Globus pallidus (tissue), 1 donor: ENCODE measurements around the gene USH2A.
"Not testable (repeated sequence)": the region's sequence is repeated elsewhere in the genome, so short reads cannot be mapped to it uniquely, and the experiment has no call there.

Source experiments
- DNase-seq: peaks from one replicate; pipeline ENCODE4 v3.0.0-alpha.2; 2015; ENCODE audit warnings: low spot score

Gene USH2A

DNA sequence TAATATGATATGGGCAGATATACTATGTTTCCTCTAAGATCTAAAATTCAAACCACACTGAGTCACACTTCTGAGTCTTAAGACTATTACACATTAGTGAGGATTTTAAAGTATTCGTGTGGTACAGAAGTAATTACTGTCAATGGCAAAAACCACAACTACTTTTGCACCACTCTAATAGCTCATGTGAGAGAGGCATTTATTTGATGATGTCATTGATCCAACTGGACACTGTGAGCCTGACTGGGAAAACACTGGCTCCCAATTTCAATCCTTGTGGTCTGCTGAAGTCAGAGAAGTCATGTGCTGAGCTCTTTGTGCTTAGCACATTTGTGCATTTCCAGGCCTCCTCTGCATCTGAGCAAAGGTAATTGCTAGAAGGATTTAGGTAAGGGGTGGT, 377.8 kb downstream of the USH2A start:
- DNase-seq: no peak

DNA sequence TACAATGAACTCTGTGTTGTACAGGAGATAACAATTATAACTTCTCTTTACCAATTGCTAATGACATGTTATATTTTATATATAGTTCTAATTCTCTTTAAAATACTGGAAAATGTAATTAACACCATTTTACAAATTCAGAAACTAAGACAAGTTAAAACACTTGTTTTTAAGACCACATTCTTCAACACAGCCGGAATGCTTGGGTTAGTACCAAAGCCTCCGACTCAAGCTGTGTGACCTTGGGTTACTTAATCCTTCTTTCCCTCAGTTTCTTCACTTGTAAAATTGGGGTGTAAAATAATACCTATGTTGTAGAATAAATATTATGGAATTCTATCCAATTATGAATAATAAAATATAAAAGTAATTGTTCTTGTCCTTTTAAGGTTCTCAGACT, 378.7 kb downstream of the USH2A start:
- no peak for DNase-seq

- DNase-seq: no peak
These were observed 388.7 kb downstream of the USH2A start for GRCh38 chr1:216034506-216034905.

- DNase-seq: no peak
These were observed 390.2 kb downstream of the USH2A start for GRCh38 chr1:216032961-216033614.

GRCh38 chr1:216032284-216032683, 391.0 kb downstream of the USH2A start:
- no peak for DNase-seq

DNA sequence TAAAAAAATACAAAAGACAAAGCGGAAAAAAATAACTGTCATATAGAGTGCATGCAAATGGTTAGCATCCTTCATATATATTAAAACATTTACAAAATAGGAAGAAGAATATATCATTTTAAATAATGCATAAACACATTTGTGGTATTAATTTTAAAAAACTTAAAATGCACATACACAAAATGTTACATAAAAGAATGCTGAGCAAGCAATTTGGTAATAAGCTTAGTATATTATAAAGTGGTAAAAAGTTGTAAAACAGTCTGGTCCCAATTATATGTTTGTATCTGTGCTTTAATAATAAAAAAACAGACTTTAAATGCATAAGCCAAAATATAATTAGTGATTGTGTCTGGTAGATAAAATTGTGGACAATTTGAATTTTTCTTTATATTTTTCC, 394.6 kb downstream of the USH2A start:
- no peak for DNase-seq

GRCh38 chr1:216024546-216024945, 398.7 kb downstream of the USH2A start:
- no peak for DNase-seq

GRCh38 chr1:216020743-216021345, 402.4 kb downstream of the USH2A start:
- no peak for DNase-seq

DNA sequence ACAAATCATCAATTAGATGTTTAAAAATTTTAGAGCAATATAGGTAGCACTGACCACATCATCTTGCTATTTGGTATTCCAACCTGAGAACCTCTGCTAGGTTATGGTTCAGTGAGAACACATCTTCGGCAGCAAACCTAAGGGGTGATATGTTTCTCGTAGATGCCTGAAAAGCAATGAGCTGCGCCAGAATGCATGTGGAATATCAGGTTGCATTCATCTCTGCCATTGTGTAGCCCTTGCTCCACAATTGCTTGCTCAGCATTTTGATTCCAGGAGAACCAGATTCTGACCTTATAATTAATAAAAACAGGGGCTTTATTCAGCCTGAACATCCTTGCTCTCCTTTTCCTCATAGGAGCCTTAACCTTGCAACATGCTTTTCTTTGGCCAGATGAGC, 408.1 kb downstream of the USH2A start:
- DNase-seq: no peak

DNA sequence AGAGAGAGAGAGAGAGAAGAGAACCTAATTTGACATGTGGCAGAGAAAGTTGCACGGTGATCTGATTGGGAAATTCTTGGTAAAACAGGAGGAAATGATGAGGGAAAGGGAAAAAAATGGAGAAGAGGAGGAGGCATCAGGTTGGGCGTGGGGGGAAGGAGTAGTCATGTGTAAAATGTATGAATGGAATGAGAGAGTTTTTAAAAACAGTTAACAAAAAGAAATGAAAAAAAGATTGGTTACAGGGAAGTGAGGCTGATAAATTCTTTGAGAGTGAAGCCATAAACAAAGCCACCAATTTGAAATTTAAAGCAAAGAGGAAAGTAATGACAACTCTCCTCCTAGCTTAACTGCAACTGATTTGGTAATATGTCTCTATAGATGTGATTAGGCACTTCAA, 409.2 kb downstream of the USH2A start:
- no peak for DNase-seq

DNA sequence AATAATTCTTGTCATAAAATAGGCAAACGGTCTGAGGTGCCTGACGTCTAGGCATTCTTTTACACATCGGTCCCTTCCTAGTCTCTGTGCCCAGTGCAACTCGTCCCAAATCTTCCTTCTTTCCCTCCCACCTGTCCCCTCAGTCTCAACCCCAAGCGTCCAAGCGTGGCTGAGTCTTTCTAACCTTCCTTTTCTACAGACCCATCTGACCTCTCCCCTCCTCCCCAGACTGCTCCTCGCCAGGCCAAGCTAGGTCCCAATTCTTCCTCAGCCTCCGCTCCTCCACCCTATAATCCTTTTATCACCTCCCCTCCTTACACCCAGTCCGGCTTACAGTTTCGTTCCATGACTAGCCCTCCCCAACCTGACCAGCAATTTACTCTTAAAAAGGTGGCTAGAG, 413.8 kb downstream of the USH2A start:
- DNase-seq: not testable (repeated sequence)

GRCh38 chr1:216005916-216006315, 417.3 kb downstream of the USH2A start:
- no peak for DNase-seq

DNA sequence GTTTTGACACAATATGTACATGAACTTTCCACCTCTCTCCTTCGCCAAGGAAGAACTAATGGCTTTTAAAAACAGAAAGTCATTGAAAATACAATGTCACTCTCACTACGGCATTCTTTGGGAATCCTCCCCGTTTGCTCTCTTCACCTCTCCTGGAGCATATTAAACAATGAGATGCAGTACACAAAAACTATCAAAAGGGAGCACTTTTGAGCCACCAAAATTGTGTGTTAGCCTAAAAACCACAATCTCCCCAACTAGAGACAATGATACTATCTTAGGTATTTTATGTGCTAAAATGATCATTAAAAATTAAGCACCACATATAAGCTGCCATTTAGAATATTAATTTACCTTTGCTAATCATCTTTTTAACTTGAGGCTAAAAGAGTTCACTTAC, 430.6 kb downstream of the USH2A start:
- DNase-seq: peak; percentile 9

DNA sequence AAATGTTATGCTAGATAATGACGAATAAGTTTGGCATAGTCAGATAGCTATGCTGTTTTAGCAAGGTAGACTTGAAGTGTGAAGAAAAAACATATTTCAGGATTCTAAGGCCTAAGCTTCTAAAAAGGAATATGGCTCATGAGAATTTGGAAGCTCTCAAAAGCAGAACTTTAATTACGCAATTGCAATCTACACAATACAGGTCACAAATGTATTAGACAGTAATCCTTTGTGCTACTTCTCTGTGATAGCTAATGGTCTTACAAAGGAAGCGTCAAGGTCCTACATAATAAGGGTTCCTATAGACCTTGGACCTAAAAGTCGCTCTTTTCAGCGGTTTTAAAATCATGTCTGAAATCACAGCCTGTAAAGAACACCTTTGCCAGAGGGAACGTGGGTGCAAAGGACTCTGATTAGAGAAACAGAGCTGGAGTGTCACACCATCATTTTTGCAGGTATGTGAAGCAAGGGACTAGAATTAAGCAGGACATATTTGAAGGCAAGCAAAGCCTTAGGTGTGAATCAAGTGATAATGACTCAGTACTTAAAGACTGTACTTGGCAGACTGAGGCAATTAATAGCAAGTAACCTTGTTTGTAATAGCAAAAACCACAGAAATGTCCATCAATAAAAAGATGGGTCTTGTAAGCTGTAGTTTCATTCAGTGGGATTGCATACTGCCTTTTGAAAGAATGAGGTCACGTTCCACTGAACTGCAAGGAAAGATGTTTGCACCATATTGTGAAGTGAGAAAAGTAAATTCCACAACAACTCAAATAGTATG, 436.0 kb downstream of the USH2A start:
- no peak for DNase-seq

- DNase-seq: no peak
These were observed 436.8 kb downstream of the USH2A start for GRCh38 chr1:215986401-215986800.

GRCh38 chr1:215983680-215984079, 439.6 kb downstream of the USH2A start:
- DNase-seq: no peak

DNA sequence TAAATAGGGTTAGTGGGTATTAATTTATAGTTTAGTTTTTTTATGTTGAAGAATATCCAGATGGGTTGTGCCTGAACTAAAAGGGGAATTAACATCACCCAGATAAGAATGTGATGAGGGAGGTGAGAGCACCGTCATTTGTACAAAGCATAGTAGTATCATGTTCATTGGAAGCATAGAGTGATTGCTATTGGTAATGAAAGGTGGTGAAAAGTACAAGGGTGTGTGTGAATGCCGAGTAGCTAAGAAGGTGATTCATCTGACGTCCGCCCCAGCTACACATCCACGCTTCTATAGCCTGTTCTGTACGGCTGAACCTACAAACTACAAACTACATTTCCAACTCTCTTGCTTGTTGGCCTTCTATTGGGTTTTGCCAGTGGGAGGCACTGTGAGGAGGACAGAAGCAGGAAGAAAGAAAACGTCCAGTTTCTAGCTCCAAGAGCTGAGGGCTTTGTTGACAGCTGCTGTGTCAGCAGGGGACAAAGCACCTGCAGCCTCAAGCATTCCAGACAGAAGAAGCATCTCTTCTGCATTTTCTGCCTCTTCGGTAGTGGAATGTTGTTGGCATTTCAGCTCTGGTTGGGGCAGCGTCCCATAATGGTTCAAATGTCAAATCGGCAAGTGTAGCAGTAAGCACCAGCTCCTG, 451.3 kb downstream of the USH2A start:
- DNase-seq: no peak

DNA sequence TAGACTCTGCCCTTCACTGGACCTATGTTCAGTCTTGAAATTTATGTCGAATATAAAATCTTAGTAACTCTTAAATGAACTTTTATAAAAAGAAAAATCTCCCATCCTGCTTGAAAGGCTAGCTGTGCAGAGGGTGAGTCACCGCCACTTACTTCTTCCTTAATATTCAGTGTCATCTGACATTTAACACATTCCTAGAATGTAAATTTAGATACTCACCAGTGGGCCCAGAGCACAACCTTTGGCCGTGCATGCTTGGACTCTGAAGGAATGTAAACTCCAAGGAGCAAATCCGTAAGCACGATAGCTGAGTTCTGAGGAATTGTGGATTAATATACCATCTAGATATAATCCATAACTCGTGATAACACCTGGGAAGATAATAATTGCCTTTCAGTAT, 452.8 kb downstream of the USH2A start:
- no peak for DNase-seq

DNA sequence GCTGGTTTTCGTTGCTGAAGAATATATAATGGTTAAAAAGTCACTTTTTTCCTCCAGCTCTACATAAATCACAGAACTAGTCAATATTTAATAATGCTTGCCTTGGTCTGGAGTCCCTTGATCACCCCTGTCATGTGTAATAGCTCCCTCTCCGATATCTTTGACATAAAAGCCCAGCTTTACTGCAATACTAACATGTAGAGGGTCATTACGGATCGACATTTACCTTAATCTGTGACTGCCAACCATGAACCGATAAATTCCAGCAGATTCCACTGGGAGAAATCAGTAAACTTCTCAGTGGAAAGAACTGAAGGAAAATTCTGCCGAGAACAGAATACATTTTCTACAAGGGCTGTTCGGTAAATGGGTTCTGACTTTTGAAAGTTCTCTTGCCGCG, 459.6 kb downstream of the USH2A start:
- no peak for DNase-seq

DNA sequence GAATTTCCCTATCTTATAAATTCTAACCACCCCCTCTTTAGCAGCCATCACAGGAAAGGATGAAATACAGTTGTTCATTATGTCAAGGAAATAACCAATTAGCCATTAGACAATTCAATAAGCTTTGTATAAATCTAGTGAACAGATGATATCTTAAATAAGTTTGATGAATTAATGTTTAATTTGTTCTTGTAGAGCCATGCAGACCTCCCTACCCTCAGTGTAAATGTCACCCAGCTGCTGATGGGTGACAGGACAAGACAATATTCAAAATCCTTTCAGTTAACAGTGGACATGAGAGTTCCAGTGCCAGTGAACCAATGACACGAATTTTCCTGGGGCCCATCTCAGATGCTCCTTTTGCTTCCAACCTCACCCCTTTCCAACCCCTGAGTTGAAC, 460.2 kb downstream of the USH2A start:
- DNase-seq: no peak

GRCh38 chr1:215958841-215959240, 464.4 kb downstream of the USH2A start:
- DNase-seq: no peak

- no peak for DNase-seq
These were observed 465.6 kb downstream of the USH2A start for GRCh38 chr1:215957663-215958062.

GRCh38 chr1:215932558-215932957, 490.7 kb downstream of the USH2A start:
- DNase-seq: no peak
